Omental fat pad (tissue), 4 donors: ENCODE measurements around the gene DVL1. TPM values are rescaled to one million over a fixed set of nuclear protein-coding genes. Genes with fewer than 3 reads are reported as not detected.

Source experiments
- ATAC-seq: fragments of 150-250 bp; one replicate; pipeline ENCODE4 v1.9.1; 2016; ENCODE audit warnings: mild to moderate bottlenecking, moderate library complexity; ENCODE audit not compliant: low FRiP score
- DNase-seq: peaks from one replicate; pipeline ENCODE4 v3.0.0-alpha.2; 2019; ENCODE audit warnings: low spot score
- CTCF ChIP-seq, 3 donors: fragments of 450-650 bp; IDR thresholded peaks; one replicate each; pipeline ENCODE4 v1.5.1; 2016 to 2017; ENCODE audit warnings: antibody characterized with exemption in 3 of 3, mild to moderate bottlenecking in 3 of 3, moderate library complexity in 2 of 3
- total RNA-seq, 4 donors: library from RNA; depleted of rRNA; stranded (reverse); fragments of >200 nt; gene quantifications; one replicate each; pipeline ENCODE4 v1.1.0, GENCODE V29; 2016

Gene DVL1
- total RNA-seq, 4 donors from 2014 or later: 56.6 to 65.0 (median 61.8) TPM

GRCh38 chr1:1324524-1325287 lies 24.5 kb downstream of the DVL1 start, which contains the start of the genes CPTP and INTS11:
CPTP (plus strand) TSS chr1:1324802; CDS start chr1:1326911, 2,109 bp downstream.
INTS11 (minus strand) TSS chr1:1324660; CDS start chr1:1324608, 52 bp downstream.
- ATAC-seq: peak; percentile 79
- no peak for TF ChIP-seq CTCF (IDR thresholded peaks at IDR 0.05)
- DNase-seq: peak; percentile 80

GRCh38 chr1:1324084-1324523 lies 25.1 kb downstream of the DVL1 start:
- no peak for TF ChIP-seq CTCF (IDR thresholded peaks at IDR 0.05)
- DNase-seq: no peak
- peak; percentile 2 for ATAC-seq

- no peak for DNase-seq
- no peak for TF ChIP-seq CTCF (IDR thresholded peaks at IDR 0.05)
- ATAC-seq: no peak
These were observed 26.3 kb downstream of the DVL1 start for GRCh38 chr1:1322952-1323351.

- ATAC-seq (no peak), DNase-seq (no peak)
- TF ChIP-seq CTCF (IDR thresholded peaks at IDR 0.05): no peak
These were observed 26.8 kb downstream of the DVL1 start for GRCh38 chr1:1322418-1322817.

- DNase-seq: no peak
- no peak for TF ChIP-seq CTCF (IDR thresholded peaks at IDR 0.05)
- no peak for ATAC-seq
These were observed 27.7 kb downstream of the DVL1 start for GRCh38 chr1:1321477-1321876.

GRCh38 chr1:1320666-1321448 lies 28.4 kb downstream of the DVL1 start:
- no peak for TF ChIP-seq CTCF (IDR thresholded peaks at IDR 0.05)
- ATAC-seq (no peak), DNase-seq (no peak)
